ENCODE data around the gene CFAP161. TPM values are rescaled to one million over a fixed set of nuclear protein-coding genes. Genes with fewer than 3 reads are reported as not detected.
A peak's percentile ranks its signal among the peaks of the same experiment; 100 is the strongest.

The CFAP161 gene
- total and polyA plus RNA-seq, 9 of the 15 experiments (the other 6 are each of a cell fraction or from before 2014, with no cell fraction given): 25.8 to 83.3 (median 75.6) TPM

GRCh38 chr15:81098861-81099651, 35.0 kb upstream of the CFAP161 start (continued):
- TF ChIP-seq PURB (CRISPR knock-in tag; IDR thresholded peaks at IDR 0.05; ENCODE audit: low read depth) (no peak), RBBP5 (IDR thresholded peaks at IDR 0.05; ENCODE audit: borderline replicate concordance, insufficient read depth, low read length, poor library complexity, severe bottlenecking) (peak; percentile 36), ZFP30 (CRISPR knock-in tag; IDR thresholded peaks at IDR 0.05; ENCODE audit: borderline replicate concordance) (no peak), POLR2G (IDR thresholded peaks at IDR 0.05; ENCODE audit: low read depth, low read length) (0 out of 2 replicates have a peak, but pooled peaks have one; percentile 25), ZNF445 (CRISPR knock-in tag; IDR thresholded peaks at IDR 0.05; ENCODE audit: low read depth) (no peak), KLF10 (CRISPR knock-in tag; IDR thresholded peaks at IDR 0.05) (no peak), POLR2B (IDR thresholded peaks at IDR 0.05; ENCODE audit: low read depth, partially characterized antibody) (no peak), DMBX1 (CRISPR knock-in tag; IDR thresholded peaks at IDR 0.05; ENCODE audit: borderline replicate concordance) (peak; percentile 61), RFX1 (IDR thresholded peaks at IDR 0.05) (peak; percentile 82), NFE2L1 (tag; IDR thresholded peaks at IDR 0.05; ENCODE audit: borderline replicate concordance, low read depth) (no peak), FIP1L1 (IDR thresholded peaks at IDR 0.05; ENCODE audit: low read depth, low read length, poor library complexity, severe bottlenecking) (no peak), SMAD3 (CRISPR knock-in tag; conservative IDR thresholded peaks at IDR 0.05) (no peak), MITF (IDR thresholded peaks at IDR 0.05) (no peak), SMARCB1 (IDR thresholded peaks at IDR 0.05; ENCODE audit: insufficient read length, low read depth) (no peak), SRF (CRISPR knock-in tag; IDR thresholded peaks at IDR 0.05) (no peak; a peak in 1 of 4 replicates), SRSF1 (IDR thresholded peaks at IDR 0.05; ENCODE audit: low read depth, low read length) (no peak), NCOA6 (IDR thresholded peaks at IDR 0.05) (no peak), TEAD1 (CRISPR knock-in tag; IDR thresholded peaks at IDR 0.05) (0 out of 4 replicates have a peak, but pooled peaks of 1 of the 2 experiments have one; percentile 25), RBM34 (IDR thresholded peaks at IDR 0.05; ENCODE audit: borderline replicate concordance, insufficient read depth, low read length) (no peak), MCM7 (IDR thresholded peaks at IDR 0.05) (no peak), PHTF2 (CRISPR knock-in tag; IDR thresholded peaks at IDR 0.05) (no peak)
- TF ChIP-seq, protein P1, sequence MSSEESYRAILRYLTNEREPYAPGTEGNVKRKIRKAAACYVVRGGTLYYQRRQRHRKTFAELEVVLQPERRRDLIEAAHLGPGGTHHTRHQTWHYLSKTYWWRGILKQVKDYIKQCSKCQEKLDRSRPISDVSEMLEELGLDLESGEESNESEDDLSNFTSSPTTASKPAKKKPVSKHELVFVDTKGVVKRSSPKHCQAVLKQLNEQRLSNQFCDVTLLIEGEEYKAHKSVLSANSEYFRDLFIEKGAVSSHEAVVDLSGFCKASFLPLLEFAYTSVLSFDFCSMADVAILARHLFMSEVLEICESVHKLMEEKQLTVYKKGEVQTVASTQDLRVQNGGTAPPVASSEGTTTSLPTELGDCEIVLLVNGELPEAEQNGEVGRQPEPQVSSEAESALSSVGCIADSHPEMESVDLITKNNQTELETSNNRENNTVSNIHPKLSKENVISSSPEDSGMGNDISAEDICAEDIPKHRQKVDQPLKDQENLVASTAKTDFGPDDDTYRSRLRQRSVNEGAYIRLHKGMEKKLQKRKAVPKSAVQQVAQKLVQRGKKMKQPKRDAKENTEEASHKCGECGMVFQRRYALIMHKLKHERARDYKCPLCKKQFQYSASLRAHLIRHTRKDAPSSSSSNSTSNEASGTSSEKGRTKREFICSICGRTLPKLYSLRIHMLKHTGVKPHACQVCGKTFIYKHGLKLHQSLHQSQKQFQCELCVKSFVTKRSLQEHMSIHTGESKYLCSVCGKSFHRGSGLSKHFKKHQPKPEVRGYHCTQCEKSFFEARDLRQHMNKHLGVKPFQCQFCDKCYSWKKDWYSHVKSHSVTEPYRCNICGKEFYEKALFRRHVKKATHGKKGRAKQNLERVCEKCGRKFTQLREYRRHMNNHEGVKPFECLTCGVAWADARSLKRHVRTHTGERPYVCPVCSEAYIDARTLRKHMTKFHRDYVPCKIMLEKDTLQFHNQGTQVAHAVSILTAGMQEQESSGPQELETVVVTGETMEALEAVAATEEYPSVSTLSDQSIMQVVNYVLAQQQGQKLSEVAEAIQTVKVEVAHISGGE (CRISPR knock-in tag; IDR thresholded peaks at IDR 0.05): no peak
